SK-N-SH treated with all-trans-retinoic acid at 6 μM for 48 hours (cell line): ENCODE data around the gene AGBL2.
"Not testable (repeated sequence)": the region's sequence is repeated elsewhere in the genome, so short reads cannot be mapped to it uniquely, and the experiment has no call there.

Source experiments
- ATAC-seq: fragments of 200-7000 bp; cut with Tn5 transposase; 3 replicates; pipeline ENCODE4 v1.9.1; 2020; ENCODE audit warnings: mild to moderate bottlenecking, moderate library complexity
- BACH2 ChIP-seq: fragments of 250-450 bp; sonication (Bioruptor Pico); IDR thresholded peaks from 2 replicates; pipeline ENCODE4 v1.9.0; 2021; ENCODE audit warnings: mild to moderate bottlenecking, borderline replicate concordance
- CREB5 ChIP-seq: fragments of 250-450 bp; sonication (Bioruptor Pico); IDR thresholded peaks from 2 replicates; pipeline ENCODE4 v1.5.1; 2020; ENCODE audit warnings: low read depth, mild to moderate bottlenecking, moderate library complexity
- CSDC2 ChIP-seq: fragments of 250-450 bp; sonication (Bioruptor Pico); IDR thresholded peaks from 2 replicates; pipeline ENCODE4 v1.5.0; 2020; ENCODE audit warnings: mild to moderate bottlenecking, moderate library complexity
- ESRRG ChIP-seq: fragments of 250-450 bp; sonication (Bioruptor Pico); IDR thresholded peaks from 2 replicates; pipeline ENCODE4 v1.6.1; 2021; ENCODE audit warnings: mild to moderate bottlenecking
- GLIS3 ChIP-seq: fragments of 250-450 bp; sonication (Bioruptor Pico); IDR thresholded peaks from 2 replicates; pipeline ENCODE4 v1.5.0; 2020; ENCODE audit warnings: mild to moderate bottlenecking, moderate library complexity
- OSR1 ChIP-seq: fragments of 250-450 bp; sonication (Bioruptor Pico); IDR thresholded peaks from 2 replicates; pipeline ENCODE4 v1.8.0; 2022; ENCODE audit warnings: moderate library complexity, mild to moderate bottlenecking, inconsistent platforms
- POU6F1 ChIP-seq: fragments of 250-450 bp; sonication (Bioruptor Pico); IDR thresholded peaks from 2 replicates; pipeline ENCODE4 v1.8.0; 2021; ENCODE audit warnings: low read depth, mild to moderate bottlenecking, moderate library complexity, borderline replicate concordance
- RARB ChIP-seq: fragments of 250-450 bp; sonication (Bioruptor Pico); IDR thresholded peaks from 2 replicates; pipeline ENCODE4 v1.8.0; 2021; ENCODE audit warnings: mild to moderate bottlenecking, moderate library complexity
- SNAI2 ChIP-seq: fragments of 250-450 bp; sonication (Bioruptor Pico); IDR thresholded peaks from 2 replicates; pipeline ENCODE4 v1.5.0; 2020; ENCODE audit warnings: mild to moderate bottlenecking, moderate library complexity
- TCF4 ChIP-seq: fragments of 250-450 bp; sonication (Bioruptor Pico); IDR thresholded peaks from 2 replicates; pipeline ENCODE4 v1.8.0; 2021; ENCODE audit warnings: mild to moderate bottlenecking, moderate library complexity, borderline replicate concordance
- TOX ChIP-seq: fragments of 250-450 bp; sonication (Bioruptor Pico); IDR thresholded peaks from 2 replicates; pipeline ENCODE4 v1.8.0; 2021; ENCODE audit warnings: mild to moderate bottlenecking, moderate library complexity, borderline replicate concordance
- ZC3H10 ChIP-seq: fragments of 250-450 bp; sonication (Bioruptor Pico); IDR thresholded peaks from 2 replicates; pipeline ENCODE4 v1.5.1; 2021; ENCODE audit warnings: mild to moderate bottlenecking, moderate library complexity
- ZFP3 ChIP-seq: fragments of 250-450 bp; sonication (Bioruptor Pico); IDR thresholded peaks from 2 replicates; pipeline ENCODE4 v1.5.0; 2020; ENCODE audit warnings: mild to moderate bottlenecking, moderate library complexity
- ZFP30 ChIP-seq: fragments of 450-650 bp; formaldehyde crosslinking; IDR thresholded peaks from 2 replicates; pipeline ENCODE4 v1.5.0; 2022; ENCODE audit warnings: mild to moderate bottlenecking, moderate library complexity
- ZNF565 ChIP-seq: fragments of 450-650 bp; formaldehyde crosslinking; conservative IDR thresholded peaks from 2 replicates; pipeline ENCODE4 v1.5.0; 2020; ENCODE audit warnings: low read depth, mild to moderate bottlenecking, moderate library complexity
- ZNF70 ChIP-seq: fragments of 450-650 bp; formaldehyde crosslinking; IDR thresholded peaks from 2 replicates; pipeline ENCODE4 v1.5.0; 2020; ENCODE audit warnings: mild to moderate bottlenecking, moderate library complexity
- TF ChIP-seq, protein P1 (sequence below): fragments of 250-450 bp; sonication (Bioruptor Pico); IDR thresholded peaks from 2 replicates; pipeline ENCODE4 v1.5.0; 2020; ENCODE audit warnings: mild to moderate bottlenecking, moderate library complexity
- TF ChIP-seq, protein P2 (sequence below): fragments of 250-450 bp; sonication (Bioruptor Pico); IDR thresholded peaks from 2 replicates; pipeline ENCODE4 v1.8.0; 2020; ENCODE audit warnings: mild to moderate bottlenecking, moderate library complexity, borderline replicate concordance

Gene AGBL2

DNA sequence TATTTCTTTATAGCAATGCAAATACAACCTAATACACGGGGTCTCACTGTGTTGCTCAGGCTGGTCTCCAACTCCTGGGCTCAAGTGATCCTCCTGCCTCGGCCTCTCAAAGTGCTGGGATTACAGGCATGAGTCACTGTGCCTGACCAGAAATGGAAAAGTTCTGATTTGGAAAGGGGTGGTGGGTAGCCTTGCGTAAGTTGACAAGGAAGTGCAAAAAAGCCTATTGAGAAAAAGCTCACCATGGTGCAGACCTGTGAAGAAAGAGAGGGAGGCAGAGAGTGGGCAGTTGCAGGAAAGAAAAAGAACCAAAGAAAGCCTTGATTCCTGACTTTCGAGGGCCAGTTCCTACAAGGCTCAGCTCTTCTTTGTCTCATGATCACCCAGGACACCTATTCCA, 27.1 kb downstream of the AGBL2 start (continued):
- TF ChIP-seq, protein P1, sequence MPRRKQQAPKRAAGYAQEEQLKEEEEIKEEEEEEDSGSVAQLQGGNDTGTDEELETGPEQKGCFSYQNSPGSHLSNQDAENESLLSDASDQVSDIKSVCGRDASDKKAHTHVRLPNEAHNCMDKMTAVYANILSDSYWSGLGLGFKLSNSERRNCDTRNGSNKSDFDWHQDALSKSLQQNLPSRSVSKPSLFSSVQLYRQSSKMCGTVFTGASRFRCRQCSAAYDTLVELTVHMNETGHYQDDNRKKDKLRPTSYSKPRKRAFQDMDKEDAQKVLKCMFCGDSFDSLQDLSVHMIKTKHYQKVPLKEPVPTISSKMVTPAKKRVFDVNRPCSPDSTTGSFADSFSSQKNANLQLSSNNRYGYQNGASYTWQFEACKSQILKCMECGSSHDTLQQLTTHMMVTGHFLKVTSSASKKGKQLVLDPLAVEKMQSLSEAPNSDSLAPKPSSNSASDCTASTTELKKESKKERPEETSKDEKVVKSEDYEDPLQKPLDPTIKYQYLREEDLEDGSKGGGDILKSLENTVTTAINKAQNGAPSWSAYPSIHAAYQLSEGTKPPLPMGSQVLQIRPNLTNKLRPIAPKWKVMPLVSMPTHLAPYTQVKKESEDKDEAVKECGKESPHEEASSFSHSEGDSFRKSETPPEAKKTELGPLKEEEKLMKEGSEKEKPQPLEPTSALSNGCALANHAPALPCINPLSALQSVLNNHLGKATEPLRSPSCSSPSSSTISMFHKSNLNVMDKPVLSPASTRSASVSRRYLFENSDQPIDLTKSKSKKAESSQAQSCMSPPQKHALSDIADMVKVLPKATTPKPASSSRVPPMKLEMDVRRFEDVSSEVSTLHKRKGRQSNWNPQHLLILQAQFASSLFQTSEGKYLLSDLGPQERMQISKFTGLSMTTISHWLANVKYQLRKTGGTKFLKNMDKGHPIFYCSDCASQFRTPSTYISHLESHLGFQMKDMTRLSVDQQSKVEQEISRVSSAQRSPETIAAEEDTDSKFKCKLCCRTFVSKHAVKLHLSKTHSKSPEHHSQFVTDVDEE (CRISPR knock-in tag), result no peak

GRCh38 chr11:47686704-47687103, 28.5 kb downstream of the AGBL2 start:
- ATAC-seq, result not testable (repeated sequence)

- no peak for ATAC-seq
- TF ChIP-seq ZC3H10 (CRISPR knock-in tag) (no peak), SNAI2 (CRISPR knock-in tag) (no peak), ZFP3 (CRISPR knock-in tag) (no peak), POU6F1 (CRISPR knock-in tag) (no peak), OSR1 (CRISPR knock-in tag) (no peak)
These were observed 29.0 kb downstream of the AGBL2 start for GRCh38 chr11:47686151-47686550.

GRCh38 chr11:47675851-47676250, 39.3 kb downstream of the AGBL2 start:
- ATAC-seq, result no peak
- TF ChIP-seq TOX (CRISPR knock-in tag) (no peak), OSR1 (CRISPR knock-in tag) (no peak), ZFP3 (CRISPR knock-in tag) (no peak), CSDC2 (CRISPR knock-in tag) (no peak), SNAI2 (CRISPR knock-in tag) (no peak), TCF4 (CRISPR knock-in tag) (no peak), GLIS3 (CRISPR knock-in tag) (no peak), RARB (CRISPR knock-in tag) (no peak), ZNF565 (CRISPR knock-in tag) (no peak)

DNA sequence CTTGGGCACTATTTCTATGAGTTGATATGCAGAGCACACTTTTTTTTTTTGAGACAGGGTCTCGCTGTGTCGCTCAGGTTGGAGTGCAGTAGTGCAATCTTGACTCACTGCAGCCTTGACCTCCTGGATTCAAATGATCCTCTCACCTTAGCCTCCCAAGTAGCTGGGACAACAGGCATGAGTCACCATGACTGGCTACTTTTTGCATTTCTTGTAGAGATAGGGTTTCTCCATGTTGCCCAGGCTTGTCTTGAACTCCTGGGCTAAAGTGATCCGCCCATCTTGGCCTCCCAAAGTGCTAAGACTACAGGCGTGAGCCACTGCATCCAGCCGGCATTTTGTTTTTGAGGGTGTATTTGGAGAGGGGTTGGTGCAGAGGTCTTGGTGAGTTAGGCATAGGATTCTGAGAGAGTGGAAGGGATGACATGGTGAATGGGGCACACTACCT, 42.9 kb downstream of the AGBL2 start:
- no peak for TF ChIP-seq RARB (CRISPR knock-in tag)
- no peak for TF ChIP-seq TOX (CRISPR knock-in tag)
- TF ChIP-seq ZFP30 (CRISPR knock-in tag), result no peak
- TF ChIP-seq, protein P2, sequence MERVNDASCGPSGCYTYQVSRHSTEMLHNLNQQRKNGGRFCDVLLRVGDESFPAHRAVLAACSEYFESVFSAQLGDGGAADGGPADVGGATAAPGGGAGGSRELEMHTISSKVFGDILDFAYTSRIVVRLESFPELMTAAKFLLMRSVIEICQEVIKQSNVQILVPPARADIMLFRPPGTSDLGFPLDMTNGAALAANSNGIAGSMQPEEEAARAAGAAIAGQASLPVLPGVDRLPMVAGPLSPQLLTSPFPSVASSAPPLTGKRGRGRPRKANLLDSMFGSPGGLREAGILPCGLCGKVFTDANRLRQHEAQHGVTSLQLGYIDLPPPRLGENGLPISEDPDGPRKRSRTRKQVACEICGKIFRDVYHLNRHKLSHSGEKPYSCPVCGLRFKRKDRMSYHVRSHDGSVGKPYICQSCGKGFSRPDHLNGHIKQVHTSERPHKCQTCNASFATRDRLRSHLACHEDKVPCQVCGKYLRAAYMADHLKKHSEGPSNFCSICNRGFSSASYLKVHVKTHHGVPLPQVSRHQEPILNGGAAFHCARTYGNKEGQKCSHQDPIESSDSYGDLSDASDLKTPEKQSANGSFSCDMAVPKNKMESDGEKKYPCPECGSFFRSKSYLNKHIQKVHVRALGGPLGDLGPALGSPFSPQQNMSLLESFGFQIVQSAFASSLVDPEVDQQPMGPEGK (CRISPR knock-in tag), result no peak
- TF ChIP-seq ESRRG (CRISPR knock-in tag), result no peak
- no peak for ATAC-seq

- no peak for ATAC-seq
- TF ChIP-seq GLIS3 (CRISPR knock-in tag) (no peak), SNAI2 (CRISPR knock-in tag) (no peak), OSR1 (CRISPR knock-in tag) (no peak), ZNF70 (no peak), BACH2 (CRISPR knock-in tag) (no peak), TCF4 (CRISPR knock-in tag) (no peak), TOX (CRISPR knock-in tag) (no peak), RARB (CRISPR knock-in tag) (no peak), CREB5 (CRISPR knock-in tag) (no peak), ZFP30 (CRISPR knock-in tag) (no peak), ESRRG (CRISPR knock-in tag) (no peak)
- TF ChIP-seq, protein P1 (CRISPR knock-in tag), result no peak
- TF ChIP-seq, protein P2 (CRISPR knock-in tag), result no peak
These were observed 45.3 kb downstream of the AGBL2 start for GRCh38 chr11:47669856-47670255.
